ENCODE data around the gene DMXL2. TPM values are rescaled to one million over a fixed set of nuclear protein-coding genes. Genes with fewer than 3 reads are reported as not detected.

The DMXL2 gene
- total and polyA plus RNA-seq, 9 of the 15 experiments (the other 6 are each of a cell fraction or from before 2014, with no cell fraction given) = 9.3 to 57.7 (median 30.7) TPM

GRCh38 chr15:51621936-51622603 is 501 bp downstream of the DMXL2 start (continued):
- peak in 1 of 3 experiments; percentile 44 for TF ChIP-seq YY1 (IDR thresholded peaks at IDR 0.05; ENCODE audit: borderline replicate concordance in 1 of 3, control insufficient read depth in 1 of 3, extremely low read depth in 1 of 3, insufficient read depth in 3 of 3, insufficient read length in 1 of 3, insufficient replicate concordance in 2 of 3, low read depth in 1 of 3, low read length in 2 of 3)
- 0 out of 2 replicates have a peak, but pooled peaks have one; percentile 18 for TF ChIP-seq TOE1 (IDR thresholded peaks at IDR 0.05; ENCODE audit: borderline replicate concordance)
- no peak for TF ChIP-seq TOE1 (CRISPR knock-in tag; IDR thresholded peaks at IDR 0.05; ENCODE audit: borderline replicate concordance, low read depth)
- peak; percentile 88 for TF ChIP-seq MAX (CRISPR knock-in tag; IDR thresholded peaks at IDR 0.05)
- TF ChIP-seq E2F1 (CRISPR knock-in tag; IDR thresholded peaks at IDR 0.05) = peak; percentile 47; the same call in 1 of the 2 replicates
- peak; percentile 49 for TF ChIP-seq KDM5B (IDR thresholded peaks at IDR 0.05; ENCODE audit: insufficient replicate concordance, low read depth, low read length)
- TF ChIP-seq PTBP1 (IDR thresholded peaks at IDR 0.05; ENCODE audit: low read depth, low read length) = no peak
- 0 out of 2 replicates have a peak, but pooled peaks have one; percentile 14 for TF ChIP-seq CC2D1A (IDR thresholded peaks at IDR 0.05)
- TF ChIP-seq ZNF511 (CRISPR knock-in tag; IDR thresholded peaks at IDR 0.05) = 0 out of 2 replicates have a peak, but pooled peaks have one; percentile 41
- TF ChIP-seq KAT7 (CRISPR knock-in tag; IDR thresholded peaks at IDR 0.05; ENCODE audit: borderline replicate concordance) = no peak
- TF ChIP-seq SRSF7 (optimal IDR thresholded peaks at IDR 0.05; ENCODE audit: low read depth, low read length) = no peak
- TF ChIP-seq CREB3L1 (IDR thresholded peaks at IDR 0.05; ENCODE audit: borderline replicate concordance, low read depth) = no peak
- no peak for TF ChIP-seq HMBOX1 (IDR thresholded peaks at IDR 0.05)
- peak; percentile 39; the same call in 1 of the 2 replicates for TF ChIP-seq ZFX (CRISPR knock-in tag; IDR thresholded peaks at IDR 0.05)
- TF ChIP-seq TAF9B (IDR thresholded peaks at IDR 0.05; ENCODE audit: partially characterized antibody) = no peak
